Endothelial cell of umbilical vein (primary cell): ENCODE results near the gene PRSS3. TPM values are rescaled to one million over a fixed set of nuclear protein-coding genes. Genes with fewer than 3 reads are reported as not detected.
"Not testable (repeated sequence)": the region's sequence is repeated elsewhere in the genome, so short reads cannot be mapped to it uniquely, and the experiment has no call there.

Source experiments
- BruUV-seq: library from RNA; stranded (reverse); fragments of 400-500 nt; replicated peaks from 2 replicates; lab custom pipeline; 2021; lab: Mats Ljungman, UMichigan
- CTCF ChIA-PET: fragments of 300-600, 350-600 bp; sonication (Branson Sonifier 250); formaldehyde crosslinking; loops from one replicate; lab custom pipeline; 2021; ENCODE audit warnings: antibody characterized with exemption, inconsistent platforms; lab: Charles Lee
- POLR2A ChIA-PET: fragments of 300-600, 350-600 bp; sonication (Branson Sonifier 250); formaldehyde crosslinking; loops from one replicate; lab custom pipeline; 2021; ENCODE audit warnings: antibody characterized with exemption, inconsistent platforms; lab: Charles Lee
- DNase-seq: peaks from one replicate; pipeline ENCODE4 v3.0.0-alpha.2; 2011; ENCODE audit warnings: low read depth, low spot score
- FAIRE-seq: peaks from 2 replicates; lab custom pipeline; 2011; peaks lifted over from hg19 to GRCh38; lab: Jason Lieb, UNC
- H2AFZ ChIP-seq: 2 replicates; pipeline ENCODE4 v1.6.0; 2012; ENCODE audit warnings: low read depth, low read length, control low read depth, inconsistent platforms
- H3K27ac ChIP-seq: 2 replicates; pipeline ENCODE4 v1.5.1; 2011; ENCODE audit warnings: low read depth, mild to moderate bottlenecking, control low read depth, low read length, moderate library complexity; ENCODE audit not compliant: insufficient read depth
- H3K27me3 ChIP-seq, 2 experiments: 2 replicates each; pipeline versions ENCODE4 v1.6.0 to v1.6.1; 2011; ENCODE audit warnings: low read length in 2 of 2, mixed read lengths in 1 of 2; ENCODE audit not compliant: control insufficient read depth in 2 of 2, insufficient read depth in 2 of 2
- H3K36me3 ChIP-seq, 2 experiments: 2 replicates in 1 of 2; 3 replicates in 1 of 2; pipeline ENCODE4 v1.5.1; 2011; ENCODE audit warnings: low read length in 2 of 2, mild to moderate bottlenecking in 1 of 2, moderate library complexity in 1 of 2; ENCODE audit not compliant: control insufficient read depth in 2 of 2, insufficient read depth in 2 of 2; ENCODE audit errors: extremely low read depth in 1 of 2
- H3K4me1 ChIP-seq: 3 replicates; pipeline ENCODE4 v1.5.1; 2011; ENCODE audit warnings: mild to moderate bottlenecking, low read length; ENCODE audit not compliant: control insufficient read depth, insufficient read depth; ENCODE audit errors: extremely low read depth
- H3K4me2 ChIP-seq: 2 replicates; pipeline ENCODE4 v1.6.1; 2011; ENCODE audit warnings: low read length, control low read depth, mixed read lengths; ENCODE audit not compliant: insufficient read depth
- H3K4me3 ChIP-seq, 3 experiments: fragments of 200-600 bp in 1 of 3; sonication (generic), shearing (Covaris generic) in 1 of 3; replicated peaks in 1 of 3; 2 replicates each; pipeline ENCODE4 v1.5.1; 2011 to 2016; ENCODE audit warnings: control low read depth in 3 of 3, low read length in 3 of 3, mild to moderate bottlenecking in 2 of 3, inconsistent platforms in 1 of 3, low read depth in 1 of 3, moderate library complexity in 1 of 3; ENCODE audit not compliant: insufficient read depth in 1 of 3
- H3K79me2 ChIP-seq: 2 replicates; pipeline ENCODE4 v1.6.0; 2012; ENCODE audit warnings: low read length, inconsistent platforms; ENCODE audit not compliant: control insufficient read depth, insufficient read depth
- H3K9ac ChIP-seq: replicated peaks from 2 replicates; pipeline ENCODE3; 2011; ENCODE audit warnings: low read length, control low read depth; ENCODE audit not compliant: insufficient read depth; ENCODE audit errors: extremely low read depth
- H3K9me1 ChIP-seq: replicated peaks from 3 replicates; pipeline ENCODE4 v1.6.0; 2011; ENCODE audit warnings: mild to moderate bottlenecking, low read length; ENCODE audit not compliant: control insufficient read depth, insufficient read depth; ENCODE audit errors: extremely low read depth
- H3K9me3 ChIP-seq: replicated peaks from 2 replicates; pipeline ENCODE4 v1.5.1; 2012; ENCODE audit warnings: low read length, inconsistent platforms; ENCODE audit not compliant: control insufficient read depth, insufficient read depth
- H4K20me1 ChIP-seq: replicated peaks from 2 replicates; pipeline ENCODE3; 2011; ENCODE audit warnings: mild to moderate bottlenecking, low read length; ENCODE audit not compliant: control insufficient read depth, insufficient read depth; ENCODE audit errors: extremely low read depth
- FOS ChIP-seq: IDR thresholded peaks from 2 replicates; pipeline ENCODE4 v1.6.1; 2011; ENCODE audit warnings: mild to moderate bottlenecking, low read length, moderate library complexity, borderline replicate concordance; ENCODE audit not compliant: insufficient read depth
- GATA2 ChIP-seq: IDR thresholded peaks from 2 replicates; pipeline ENCODE4 v1.7.0; 2011; ENCODE audit warnings: low read depth, mild to moderate bottlenecking, moderate library complexity, mixed read lengths, low read length; ENCODE audit not compliant: insufficient read length, insufficient read depth
- JUN ChIP-seq: IDR thresholded peaks from 2 replicates; pipeline ENCODE4 v1.6.1; 2011; ENCODE audit warnings: borderline replicate concordance, low read depth; ENCODE audit not compliant: insufficient read length, insufficient read depth
- POLR2AphosphoS5 ChIP-seq: IDR thresholded peaks from 2 replicates; pipeline ENCODE4 v1.6.1; 2012; ENCODE audit warnings: low read depth, mild to moderate bottlenecking, control low read depth, low read length, moderate library complexity; ENCODE audit not compliant: insufficient read depth
- dilution Hi-C: fragments of 300-500 bp; cut with MboI; formaldehyde crosslinking; loops from one replicate; pipeline ENCODE4 v1.15.0; 2019; ENCODE audit warnings: low sequenced_read_pairs; ENCODE audit not compliant: extremely low pct_ligation_motif_present
- intact Hi-C: fragments of 100-400 bp; cut with micrococcal nuclease; formaldehyde crosslinking; loops from one replicate; pipeline ENCODE4 v1.10.0; 2022
- polyA plus RNA-seq, 4 experiments: library from polyadenylated mRNA; depleted of rRNA in 3 of 4; stranded (reverse) in 3 of 4; unstranded in 1 of 4; fragments of >200 nt; gene quantifications; 2 replicates each; pipeline versions ENCODE4 v1.2.1 to v1.2.3, GENCODE V29; 2011 to 2012; ENCODE audit warnings: missing spikeins in 1 of 4
- total RNA-seq: library from RNA; stranded (reverse); gene quantifications from 2 replicates; pipeline ENCODE4 v1.2.3, GENCODE V29; 2021

The PRSS3 gene
- total and polyA plus RNA-seq, 2 donors (not counting 3 experiments of a cell fraction or from before 2014, with no cell fraction given) = 3.7 to 4.4 TPM

DNA sequence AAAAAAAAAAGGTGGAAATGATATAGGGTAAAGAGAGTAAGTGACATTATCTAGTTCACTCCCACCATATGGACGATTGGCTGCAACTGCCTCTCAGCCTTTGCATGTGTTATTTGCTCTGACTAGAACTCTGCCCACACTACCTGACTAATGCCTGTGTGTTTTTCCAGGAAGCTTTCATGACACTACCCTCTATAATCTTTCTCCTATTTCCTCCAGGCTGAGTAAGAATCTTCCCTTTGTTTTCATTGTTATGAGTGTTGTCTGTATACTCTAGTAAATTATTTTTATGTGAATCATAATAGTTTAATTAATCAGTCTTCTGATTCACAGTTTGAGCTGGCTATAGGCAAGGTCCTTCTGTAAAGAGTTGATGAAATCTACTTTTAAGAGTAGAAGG lies 31.7 kb upstream of the PRSS3 start:
- BruUV-seq, H4K20me1 ChIP-seq, H2AFZ ChIP-seq, H3K27me3 ChIP-seq, H3K4me3 ChIP-seq, intact Hi-C loops, H3K9me1 ChIP-seq, H3K9ac ChIP-seq, H3K36me3 ChIP-seq, H3K27ac ChIP-seq, H3K9me3 ChIP-seq, dilution Hi-C loops, H3K4me2 ChIP-seq: not testable (repeated sequence)
- FAIRE-seq (peak; percentile 60), DNase-seq (peak; percentile 53)
- ChIA-PET POLR2A (interaction anchor here (0.6 kb wide), 1 partner anchor 9 kb away, joined by 8 read pairs; no protein-coding TSS in a partner anchor), CTCF (interaction anchor here (0.6 kb wide), 2 partner anchors 15 to 483 kb away, joined by 3 read pairs; no protein-coding TSS in a partner anchor)
- Histone ChIP-seq H3K4me1 (peaks cover 29% of the 10 kb centered on the region), H3K79me2 (peaks cover 18% of the 10 kb centered on the region)
- TF ChIP-seq FOS (peak; percentile 82), GATA2 (peak; percentile 32)

DNA sequence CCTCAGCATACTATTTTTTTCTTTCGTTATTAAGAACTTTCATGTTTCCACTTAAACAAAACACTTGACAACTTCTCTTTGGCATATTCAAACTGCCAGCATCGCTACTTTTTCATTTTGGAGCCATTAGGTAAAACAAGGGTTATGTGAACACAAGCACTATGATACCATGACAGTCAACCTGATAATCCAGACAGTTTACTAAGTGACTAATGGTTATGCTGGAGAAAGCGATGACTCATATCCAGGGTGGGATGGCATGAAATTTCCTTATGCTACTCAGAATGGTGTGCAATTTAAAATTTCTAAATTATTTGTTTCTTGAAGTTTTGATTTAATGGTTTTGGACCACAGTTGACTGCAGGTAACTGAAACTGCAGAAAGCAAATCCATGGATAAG lies 29.9 kb upstream of the PRSS3 start:
- intact Hi-C loops = no loop called here
- Histone ChIP-seq H3K4me1 (peaks cover 22% of the 10 kb centered on the region), H3K9me3 (no peaks in the 10 kb centered on the region), H3K27me3 (no peaks in the 10 kb centered on the region), H3K4me3 (no peak overlapping the region), H4K20me1 (no peaks in the 10 kb centered on the region), H3K36me3 (no peaks in the 10 kb centered on the region), H3K9me1 (no peaks in the 10 kb centered on the region), H2AFZ (no peak overlapping the region), H3K27ac (peak overlapping the region; percentile 22), H3K9ac (no peak overlapping the region), H3K79me2 (peaks cover 10% of the 10 kb centered on the region), H3K4me2 (peak overlapping the region; percentile 47)
- DNase-seq = peak; percentile 46
- dilution Hi-C loops = no loop called here
- no TSS peak for BruUV-seq
- no peak for FAIRE-seq
- ChIA-PET POLR2A (no interaction called here), CTCF (interaction anchor here (1.3 kb wide), 1 partner anchor 10 kb away, joined by 3 read pairs; no protein-coding TSS in a partner anchor)
- TF ChIP-seq JUN (peak; percentile 67), POLR2AphosphoS5 (no peak), GATA2 (peak; percentile 15), FOS (peak; percentile 91)
